Mesendoderm (in vitro differentiated cells): ENCODE results near the gene IFITM10.

ENCODE experiments used
- DNase-seq: peaks from one replicate; pipeline ENCODE4 v3.0.0; 2013
- H2AK5ac ChIP-seq: 2 replicates; pipeline ENCODE4 v1.6.1; 2013; ENCODE audit warnings: low read length, inconsistent platforms
- H2BK120ac ChIP-seq: 2 replicates; pipeline ENCODE4 v1.6.1; 2013; ENCODE audit warnings: low read depth, mild to moderate bottlenecking, low read length, moderate library complexity, mixed read lengths
- H2BK15ac ChIP-seq: replicated peaks from 2 replicates; pipeline ENCODE4 v1.6.1; 2013; ENCODE audit warnings: low read depth, mild to moderate bottlenecking, moderate library complexity
- H2BK5ac ChIP-seq: 2 replicates; pipeline ENCODE4 v1.6.1; 2013; ENCODE audit warnings: low read length, inconsistent platforms
- H3K18ac ChIP-seq: 2 replicates; pipeline ENCODE4 v1.6.1; 2013; ENCODE audit warnings: mild to moderate bottlenecking, low read length, mixed read lengths
- H3K23ac ChIP-seq: one replicate; pipeline ENCODE4 v1.6.1; 2013; ENCODE audit warnings: low read length
- H3K27ac ChIP-seq: 2 replicates; pipeline ENCODE4 v1.5.1; 2013; ENCODE audit warnings: low read depth, mild to moderate bottlenecking, inconsistent platforms, low read length, moderate library complexity
- H3K27me3 ChIP-seq: 2 replicates; pipeline ENCODE4 v1.6.1; 2013; ENCODE audit warnings: low read length, control low read depth, mild to moderate bottlenecking, inconsistent platforms; ENCODE audit not compliant: insufficient read depth, poor library complexity
- H3K36me3 ChIP-seq: 2 replicates; pipeline ENCODE4 v1.6.1; 2013; ENCODE audit warnings: low read length, inconsistent platforms; ENCODE audit not compliant: control insufficient read depth, insufficient read depth
- H3K4ac ChIP-seq: one replicate; pipeline ENCODE4 v1.6.1; 2013; ENCODE audit warnings: low read depth, mild to moderate bottlenecking, low read length, moderate library complexity
- H3K4me1 ChIP-seq: 2 replicates; pipeline ENCODE4 v1.6.1; 2013; ENCODE audit warnings: low read depth, low read length, inconsistent platforms; ENCODE audit not compliant: control insufficient read depth
- H3K4me2 ChIP-seq: 2 replicates; pipeline ENCODE4 v1.6.1; 2013; ENCODE audit warnings: low read length
- H3K4me3 ChIP-seq: 2 replicates; pipeline ENCODE4 v1.5.1; 2013; ENCODE audit warnings: mild to moderate bottlenecking, low read length
- H3K56ac ChIP-seq: one replicate; pipeline ENCODE4 v1.6.1; 2013; ENCODE audit warnings: low read length
- H3K79me1 ChIP-seq: 2 replicates; pipeline ENCODE4 v1.6.1; 2013; ENCODE audit warnings: low read length, inconsistent platforms
- H3K79me2 ChIP-seq: 2 replicates; pipeline ENCODE4 v1.6.1; 2013; ENCODE audit warnings: mild to moderate bottlenecking, low read length; ENCODE audit not compliant: control insufficient read depth, insufficient read depth
- H3K9ac ChIP-seq: 2 replicates; pipeline ENCODE4 v1.6.1; 2013; ENCODE audit warnings: low read length, inconsistent platforms
- H4K5ac ChIP-seq: one replicate; pipeline ENCODE4 v1.6.1; 2013; ENCODE audit warnings: low read length
- H4K8ac ChIP-seq: one replicate; pipeline ENCODE4 v1.6.1; 2013; ENCODE audit warnings: low read depth, mild to moderate bottlenecking, control low read depth, low read length, moderate library complexity
- WGBS: extraction: QIAGEN DNeasy Blood & Tissue Kit; methylation state at CpG from one replicate; pipeline ENCODE4 v1.1.7; 2013; ENCODE audit warnings: low lambda C conversion rate, missing lambda C conversion rate; ENCODE audit not compliant: insufficient coverage; ENCODE audit errors: extremely low coverage; 5-methylcytosine and 5-hydroxymethylcytosine counted together

IFITM10 gene

DNA sequence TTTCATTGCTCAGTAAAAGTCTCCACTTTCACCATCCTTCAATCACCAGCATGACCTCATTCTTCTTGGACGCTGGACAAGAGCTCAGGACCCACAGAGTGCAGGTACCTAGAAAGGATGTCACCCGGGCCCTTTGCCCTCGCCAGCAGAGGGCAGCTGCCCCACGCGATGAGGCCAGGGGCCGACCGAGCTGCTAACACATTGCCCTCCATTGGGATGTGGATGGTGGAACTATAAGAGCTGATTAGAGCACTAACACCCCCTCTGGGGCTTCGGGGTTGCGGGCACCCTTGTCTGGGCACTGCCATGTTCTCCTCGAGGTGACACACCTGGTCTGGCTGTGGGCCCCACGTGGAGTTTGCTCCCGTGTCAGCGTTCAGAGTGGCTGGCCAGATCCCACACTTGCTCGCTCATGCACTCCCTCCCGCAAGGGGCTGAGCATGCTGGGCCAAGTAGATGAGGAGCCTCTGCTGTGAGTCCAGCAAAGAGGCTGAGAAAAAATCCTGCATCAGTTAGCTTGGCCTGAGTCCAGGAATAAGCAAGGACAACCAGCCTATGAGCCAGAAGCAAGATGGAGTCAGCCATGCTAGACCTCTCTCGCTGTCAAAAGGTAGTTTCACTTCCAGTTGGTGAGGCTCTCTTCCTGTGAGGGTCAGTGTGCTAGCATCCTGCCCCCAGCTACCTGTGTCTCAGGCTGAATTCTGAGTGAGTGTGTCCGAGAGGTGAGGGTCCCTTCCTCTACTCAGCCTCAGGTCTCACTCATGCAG is 43.6 kb downstream of the IFITM10 start:
- Histone ChIP-seq H3K4me2 (no peak overlapping the region), H3K56ac (no peak overlapping the region), H3K23ac (no peak overlapping the region), H3K36me3 (no peaks in the 10 kb centered on the region), H2BK120ac (no peak overlapping the region), H3K4me3 (no peak overlapping the region), H3K79me1 (no peaks in the 10 kb centered on the region), H3K4me1 (no peaks in the 10 kb centered on the region), H3K9ac (no peak overlapping the region), H3K79me2 (no peaks in the 10 kb centered on the region), H4K8ac (no peak overlapping the region), H4K5ac (no peak overlapping the region), H3K27ac (no peak overlapping the region), H3K4ac (no peak overlapping the region), H2BK15ac (no peak overlapping the region), H3K18ac (no peak overlapping the region), H3K27me3 (peaks cover 2% of the 10 kb centered on the region), H2AK5ac (no peak overlapping the region), H2BK5ac (no peak overlapping the region)
- WGBS, result no CpG with 5 or more reads among the region's 17 CpGs
- DNase-seq, result no peak

DNA sequence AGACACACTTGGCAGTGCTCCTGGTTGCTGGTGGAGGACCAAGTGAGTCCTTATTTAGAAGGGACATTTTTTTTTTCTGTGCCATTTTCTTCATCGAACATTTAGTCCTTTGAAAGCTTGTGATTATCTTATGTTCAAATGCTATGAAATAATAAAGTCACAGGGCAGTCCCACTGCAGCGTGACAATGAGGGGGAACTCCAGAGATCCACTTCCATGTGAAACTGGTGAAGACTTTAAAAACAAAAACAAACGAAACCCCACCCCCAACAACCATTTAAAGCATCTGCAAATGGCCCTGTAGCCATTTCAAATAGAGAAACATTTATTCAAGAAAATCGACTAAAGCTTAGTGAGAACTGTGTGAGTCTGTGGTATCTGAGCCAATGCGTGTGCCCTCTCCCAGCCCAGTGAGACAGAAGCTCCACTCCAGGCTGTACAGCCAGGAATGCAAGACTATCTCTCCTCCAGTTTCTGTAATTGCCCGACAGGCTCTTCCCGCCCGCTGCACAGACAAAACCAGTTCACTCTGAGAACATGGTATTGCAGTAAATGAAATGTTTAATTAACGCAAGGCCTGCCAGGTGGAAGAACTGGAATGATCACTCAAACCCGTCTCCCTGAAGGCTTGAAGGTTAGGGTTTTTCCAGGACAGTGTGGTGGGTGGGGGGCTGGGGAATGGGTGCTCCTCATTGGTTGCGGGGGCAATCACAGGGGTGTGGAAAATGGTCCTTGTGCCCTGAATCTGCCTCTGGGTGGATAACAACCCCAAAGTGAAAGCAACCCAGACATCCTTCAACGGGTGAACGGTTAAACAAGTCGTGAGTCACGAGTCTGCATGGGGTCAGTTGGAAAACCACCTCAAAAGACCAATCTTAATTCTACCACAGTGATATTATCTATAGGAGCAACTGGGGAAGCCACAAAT is 45.0 kb downstream of the IFITM10 start:
- H4K8ac ChIP-seq, result no peak overlapping the region
- H3K4ac ChIP-seq, result no peak overlapping the region
- H2AK5ac ChIP-seq, result no peak overlapping the region
- no peaks in the 10 kb centered on the region for H3K79me1 ChIP-seq
- H3K23ac ChIP-seq, result no peak overlapping the region
- H4K5ac ChIP-seq, result no peak overlapping the region
- H3K9ac ChIP-seq, result no peak overlapping the region
- H2BK5ac ChIP-seq, result no peak overlapping the region
- no peak overlapping the region for H3K56ac ChIP-seq
- H2BK120ac ChIP-seq, result no peak overlapping the region
- no peak for DNase-seq
- no peak overlapping the region for H3K18ac ChIP-seq
- no peak overlapping the region for H3K4me2 ChIP-seq
- no CpG with 5 or more reads among the region's 15 CpGs for WGBS
- H3K4me3 ChIP-seq, result no peak overlapping the region
- H3K36me3 ChIP-seq, result no peaks in the 10 kb centered on the region
- peaks cover 2% of the 10 kb centered on the region for H3K27me3 ChIP-seq
- no peak overlapping the region for H2BK15ac ChIP-seq
- H3K79me2 ChIP-seq, result no peaks in the 10 kb centered on the region
- no peaks in the 10 kb centered on the region for H3K4me1 ChIP-seq
- H3K27ac ChIP-seq, result no peak overlapping the region

DNA sequence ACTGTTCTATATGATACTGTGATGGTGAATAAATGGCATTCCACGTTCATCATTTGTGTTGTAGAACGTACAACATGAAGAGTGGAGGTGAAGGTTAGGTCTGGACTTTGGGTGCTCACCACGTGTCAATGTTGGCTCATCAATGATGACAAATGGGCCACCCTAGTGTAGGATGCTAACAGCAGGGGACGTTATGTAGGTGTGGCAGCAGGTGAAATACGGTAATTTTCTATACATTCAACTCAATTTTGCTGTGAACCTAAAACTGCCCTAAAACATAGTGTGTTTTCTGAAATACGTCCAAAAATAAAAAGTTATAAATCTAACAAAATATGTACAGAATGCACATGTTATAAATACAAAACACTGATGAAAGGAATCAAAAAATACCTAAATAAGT is 47.2 kb downstream of the IFITM10 start:
- no peak overlapping the region for H3K9ac ChIP-seq
- H3K4me3 ChIP-seq, result no peak overlapping the region
- no peaks in the 10 kb centered on the region for H3K79me1 ChIP-seq
- H3K79me2 ChIP-seq, result no peaks in the 10 kb centered on the region
- no CpG with 5 or more reads among the region's 6 CpGs for WGBS
- no peak overlapping the region for H4K8ac ChIP-seq
- peaks cover 2% of the 10 kb centered on the region for H3K27me3 ChIP-seq
- no peak overlapping the region for H3K4ac ChIP-seq
- H3K23ac ChIP-seq, result no peak overlapping the region
- no peak for DNase-seq
- no peak overlapping the region for H2BK120ac ChIP-seq
- no peak overlapping the region for H3K4me2 ChIP-seq
- H3K56ac ChIP-seq, result no peak overlapping the region
- H3K27ac ChIP-seq, result no peak overlapping the region
- H4K5ac ChIP-seq, result no peak overlapping the region
- H2BK15ac ChIP-seq, result no peak overlapping the region
- H2BK5ac ChIP-seq, result no peak overlapping the region
- H3K36me3 ChIP-seq, result no peaks in the 10 kb centered on the region
- H2AK5ac ChIP-seq, result no peak overlapping the region
- H3K4me1 ChIP-seq, result no peaks in the 10 kb centered on the region
- H3K18ac ChIP-seq, result no peak overlapping the region

DNA sequence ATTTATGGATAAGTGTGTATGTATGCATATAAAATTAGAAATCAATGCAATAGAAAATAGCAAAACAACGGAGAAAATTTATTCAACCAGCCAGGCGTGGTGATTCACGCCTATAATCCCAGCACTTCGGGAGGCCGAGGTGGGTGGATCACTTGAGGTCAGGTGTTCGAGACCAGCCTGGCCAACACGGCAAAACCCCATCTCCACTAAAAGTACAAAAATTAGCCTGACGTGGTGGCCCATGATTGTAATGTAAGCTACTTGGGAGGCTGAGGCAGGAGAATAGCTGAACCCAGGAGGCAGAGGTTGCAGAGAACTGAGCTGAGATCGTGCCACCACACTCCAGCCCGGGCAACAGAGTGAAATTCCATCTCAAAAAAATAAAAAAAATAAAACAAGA is 47.9 kb downstream of the IFITM10 start:
- Histone ChIP-seq H3K27me3 (no peaks in the 10 kb centered on the region), H2BK15ac (no peak overlapping the region), H3K18ac (no peak overlapping the region), H3K79me2 (no peaks in the 10 kb centered on the region), H3K4me1 (no peaks in the 10 kb centered on the region), H3K27ac (no peak overlapping the region), H2AK5ac (no peak overlapping the region), H4K5ac (no peak overlapping the region), H3K23ac (no peak overlapping the region), H2BK120ac (no peak overlapping the region), H2BK5ac (no peak overlapping the region), H3K4me2 (no peak overlapping the region), H3K4ac (no peak overlapping the region), H3K4me3 (no peak overlapping the region), H3K56ac (no peak overlapping the region), H4K8ac (no peak overlapping the region), H3K9ac (no peak overlapping the region), H3K79me1 (no peaks in the 10 kb centered on the region), H3K36me3 (no peaks in the 10 kb centered on the region)
- DNase-seq, result no peak
- no CpG with 5 or more reads among the region's 10 CpGs for WGBS

DNA sequence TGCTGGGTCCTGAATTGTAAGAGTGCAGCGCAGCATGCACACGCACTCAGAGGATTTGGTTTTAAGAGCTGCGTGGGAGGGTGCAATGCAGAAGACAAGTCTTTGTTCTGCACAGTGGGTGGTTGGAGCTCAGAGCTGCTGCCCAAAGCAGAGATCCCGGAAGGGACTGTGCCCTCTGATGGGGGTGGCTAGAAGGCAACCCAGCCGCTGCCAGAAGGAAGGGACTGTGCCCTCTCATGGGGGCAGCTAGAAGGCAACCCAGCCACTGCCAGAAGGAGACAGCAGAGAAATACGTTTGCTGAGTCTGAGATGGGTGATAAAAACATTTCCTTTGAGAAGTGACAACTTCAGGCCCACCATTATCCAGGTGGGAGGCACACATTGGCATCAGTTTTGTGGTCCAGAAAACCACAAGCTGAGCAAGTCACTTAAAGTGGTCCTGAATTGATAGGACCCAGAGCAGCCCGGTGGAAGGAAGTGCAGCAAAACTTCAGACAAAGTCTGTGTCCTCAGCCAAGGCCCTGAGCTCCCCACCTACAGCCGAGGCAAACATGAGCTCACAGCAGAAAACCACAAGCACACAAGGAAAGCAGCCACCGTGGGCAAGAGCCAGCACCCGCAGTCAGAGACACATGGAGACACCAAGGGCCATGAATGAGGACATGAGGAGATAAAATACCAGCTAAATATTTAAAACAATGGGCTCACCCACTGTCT is 49.1 kb downstream of the IFITM10 start:
- Histone ChIP-seq H2AK5ac (no peak overlapping the region), H3K36me3 (no peaks in the 10 kb centered on the region), H3K23ac (no peak overlapping the region), H3K79me1 (no peaks in the 10 kb centered on the region), H4K5ac (no peak overlapping the region), H3K56ac (no peak overlapping the region), H3K4me2 (no peak overlapping the region), H3K27me3 (no peaks in the 10 kb centered on the region), H2BK15ac (no peak overlapping the region), H2BK120ac (no peak overlapping the region), H3K18ac (no peak overlapping the region), H3K79me2 (no peaks in the 10 kb centered on the region), H3K9ac (no peak overlapping the region), H3K4ac (no peak overlapping the region), H4K8ac (no peak overlapping the region), H3K4me3 (no peak overlapping the region), H3K27ac (no peak overlapping the region), H3K4me1 (no peaks in the 10 kb centered on the region), H2BK5ac (no peak overlapping the region)
- DNase-seq, result no peak
- no CpG with 5 or more reads among the region's 10 CpGs for WGBS
